ENCODE results near the gene SVIL.

DNA sequence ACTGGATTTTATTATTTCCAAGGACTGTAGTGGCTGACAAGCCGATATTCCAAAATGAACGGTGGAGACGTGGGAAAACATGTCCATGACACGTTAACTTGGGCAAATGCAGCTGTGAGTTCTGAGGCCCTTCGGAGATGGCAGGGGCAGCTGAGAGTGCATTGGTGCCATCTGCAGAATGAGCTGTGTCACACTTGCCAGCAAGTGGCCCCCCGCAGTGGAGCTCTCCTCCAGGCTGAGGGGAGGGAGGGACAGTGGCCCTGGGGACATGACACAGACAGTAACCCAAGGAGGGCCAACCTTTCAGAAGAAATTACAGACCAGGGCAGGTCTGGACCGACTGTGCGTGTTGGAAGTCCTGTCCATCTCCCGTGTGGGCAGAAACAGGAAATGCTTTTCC, 139.4 kb downstream of the SVIL start:
- TF ChIP-seq, protein P1, sequence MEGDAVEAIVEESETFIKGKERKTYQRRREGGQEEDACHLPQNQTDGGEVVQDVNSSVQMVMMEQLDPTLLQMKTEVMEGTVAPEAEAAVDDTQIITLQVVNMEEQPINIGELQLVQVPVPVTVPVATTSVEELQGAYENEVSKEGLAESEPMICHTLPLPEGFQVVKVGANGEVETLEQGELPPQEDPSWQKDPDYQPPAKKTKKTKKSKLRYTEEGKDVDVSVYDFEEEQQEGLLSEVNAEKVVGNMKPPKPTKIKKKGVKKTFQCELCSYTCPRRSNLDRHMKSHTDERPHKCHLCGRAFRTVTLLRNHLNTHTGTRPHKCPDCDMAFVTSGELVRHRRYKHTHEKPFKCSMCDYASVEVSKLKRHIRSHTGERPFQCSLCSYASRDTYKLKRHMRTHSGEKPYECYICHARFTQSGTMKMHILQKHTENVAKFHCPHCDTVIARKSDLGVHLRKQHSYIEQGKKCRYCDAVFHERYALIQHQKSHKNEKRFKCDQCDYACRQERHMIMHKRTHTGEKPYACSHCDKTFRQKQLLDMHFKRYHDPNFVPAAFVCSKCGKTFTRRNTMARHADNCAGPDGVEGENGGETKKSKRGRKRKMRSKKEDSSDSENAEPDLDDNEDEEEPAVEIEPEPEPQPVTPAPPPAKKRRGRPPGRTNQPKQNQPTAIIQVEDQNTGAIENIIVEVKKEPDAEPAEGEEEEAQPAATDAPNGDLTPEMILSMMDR (IDR thresholded peaks at IDR 0.05) = no peak
- TF ChIP-seq POLR2A (IDR thresholded peaks at IDR 0.05) = no peak
- no peak for TF ChIP-seq POLR2AphosphoS5 (IDR thresholded peaks at IDR 0.05)
